ENCODE data around the gene CSF2. TPM values are rescaled to one million over a fixed set of nuclear protein-coding genes. Genes with fewer than 3 reads are reported as not detected.

Gene CSF2
- total RNA-seq, 1 experiment from 2014 or later: not detected

- H3K27me3 ChIP-seq (replicated peaks; ENCODE audit: control insufficient read depth, insufficient read depth, low read length): no peaks in the 10 kb centered on the region
- no peaks in the 10 kb centered on the region for H3K9me3 ChIP-seq
- Mint-ChIP-seq H3K27ac (ENCODE audit: unreplicated experiment) (no peak overlapping the region), H3K27me3 (ENCODE audit: insufficient read depth, unreplicated experiment) (peaks cover 2% of the 10 kb centered on the region), H3K36me3 (ENCODE audit: insufficient read depth, unreplicated experiment) (no peaks in the 10 kb centered on the region), H3K4me3 (ENCODE audit: unreplicated experiment) (no peak overlapping the region), H3K9me3 (ENCODE audit: unreplicated experiment) (no peaks in the 10 kb centered on the region), H3K4me1 (ENCODE audit: low read depth, unreplicated experiment) (no peaks in the 10 kb centered on the region)
- no peak for TF ChIP-seq CTCF (IDR thresholded peaks at IDR 0.05; ENCODE audit: insufficient read depth in 1 of 2, low read depth in 1 of 2, low read length in 1 of 2, severe bottlenecking in 1 of 2, unreplicated experiment in 1 of 2)
- no TSS peak for BruUV-seq (replicated peaks)
- no peak for DNase-seq
- H3K4me1 ChIP-seq: no peaks in the 10 kb centered on the region
- ChIA-PET POLR2A (no interaction called here), CTCF (no interaction called here)
- intact Hi-C loops (cut with micrococcal nuclease; ENCODE audit: unreplicated experiment): no loop called here
- H3K36me3 ChIP-seq (ENCODE audit: control insufficient read depth, insufficient read depth, low read length): no peaks in the 10 kb centered on the region
- H3K4me3 ChIP-seq (ENCODE audit: low read depth, low read length): no peak overlapping the region
Measured at GRCh38 chr5:132079081-132079480, 5.5 kb downstream of the CSF2 start.

- no peak overlapping the region for H3K4me3 ChIP-seq (ENCODE audit: low read depth, low read length)
- no peaks in the 10 kb centered on the region for H3K36me3 ChIP-seq (ENCODE audit: control insufficient read depth, insufficient read depth, low read length)
- no peaks in the 10 kb centered on the region for H3K4me1 Mint-ChIP-seq (ENCODE audit: low read depth, unreplicated experiment)
- no peaks in the 10 kb centered on the region for H3K9me3 Mint-ChIP-seq (ENCODE audit: unreplicated experiment)
- H3K27me3 ChIP-seq (replicated peaks; ENCODE audit: control insufficient read depth, insufficient read depth, low read length): no peaks in the 10 kb centered on the region
- POLR2A ChIA-PET: interaction anchor here (0.7 kb wide), 1 partner anchor 681 kb away, joined by 3 read pairs; no protein-coding TSS in a partner anchor
- H3K36me3 Mint-ChIP-seq (ENCODE audit: insufficient read depth, unreplicated experiment): no peaks in the 10 kb centered on the region
- H3K9me3 ChIP-seq: no peaks in the 10 kb centered on the region
- TF ChIP-seq CTCF (IDR thresholded peaks at IDR 0.05; ENCODE audit: insufficient read depth in 1 of 2, low read depth in 1 of 2, low read length in 1 of 2, severe bottlenecking in 1 of 2, unreplicated experiment in 1 of 2): no peak
- H3K27me3 Mint-ChIP-seq (ENCODE audit: insufficient read depth, unreplicated experiment): peaks cover 2% of the 10 kb centered on the region
- no peak overlapping the region for H3K27ac Mint-ChIP-seq (ENCODE audit: unreplicated experiment)
- no peak for DNase-seq
- no peaks in the 10 kb centered on the region for H3K4me1 ChIP-seq
- CTCF ChIA-PET: no interaction called here
- H3K4me3 Mint-ChIP-seq (ENCODE audit: unreplicated experiment): no peak overlapping the region
- no TSS peak for BruUV-seq (replicated peaks)
- intact Hi-C loops (cut with micrococcal nuclease; ENCODE audit: unreplicated experiment): no loop called here
Measured at GRCh38 chr5:132079619-132080018, 6.0 kb downstream of the CSF2 start.

- ChIA-PET CTCF (no interaction called here), POLR2A (no interaction called here)
- no peaks in the 10 kb centered on the region for H3K36me3 ChIP-seq (ENCODE audit: control insufficient read depth, insufficient read depth, low read length)
- no peaks in the 10 kb centered on the region for H3K4me1 ChIP-seq
- intact Hi-C loops (cut with micrococcal nuclease; ENCODE audit: unreplicated experiment): no loop called here
- BruUV-seq (replicated peaks): no TSS peak
- no peak overlapping the region for H3K4me3 Mint-ChIP-seq (ENCODE audit: unreplicated experiment)
- no peaks in the 10 kb centered on the region for H3K9me3 Mint-ChIP-seq (ENCODE audit: unreplicated experiment)
- H3K9me3 ChIP-seq: no peaks in the 10 kb centered on the region
- no peak overlapping the region for H3K27ac Mint-ChIP-seq (ENCODE audit: unreplicated experiment)
- peaks cover 2% of the 10 kb centered on the region for H3K27me3 Mint-ChIP-seq (ENCODE audit: insufficient read depth, unreplicated experiment)
- no peaks in the 10 kb centered on the region for H3K36me3 Mint-ChIP-seq (ENCODE audit: insufficient read depth, unreplicated experiment)
- TF ChIP-seq CTCF (IDR thresholded peaks at IDR 0.05; ENCODE audit: insufficient read depth in 1 of 2, low read depth in 1 of 2, low read length in 1 of 2, severe bottlenecking in 1 of 2, unreplicated experiment in 1 of 2): no peak
- H3K4me3 ChIP-seq (ENCODE audit: low read depth, low read length): no peak overlapping the region
- no peaks in the 10 kb centered on the region for H3K4me1 Mint-ChIP-seq (ENCODE audit: low read depth, unreplicated experiment)
- H3K27me3 ChIP-seq (replicated peaks; ENCODE audit: control insufficient read depth, insufficient read depth, low read length): no peaks in the 10 kb centered on the region
- DNase-seq: no peak
Measured at GRCh38 chr5:132080595-132080994, 7.0 kb downstream of the CSF2 start.

Measured in Caco-2 (cell line).